CD4-positive, alpha-beta T cell (primary cell): ENCODE measurements around the gene ZNF581. TPM values are rescaled to one million over a fixed set of nuclear protein-coding genes. Genes with fewer than 3 reads are reported as not detected.

Experiments
- ATAC-seq: fragments of 200-7000 bp; cut with Tn5 transposase; one replicate; pipeline ENCODE4 v1.10.0; 2022; ENCODE audit warnings: mild to moderate bottlenecking; ENCODE audit not compliant: poor library complexity
- CTCF ChIA-PET: fragments of 350-600 bp; sonication (Branson Sonifier 250); formaldehyde crosslinking; loops from one replicate; lab custom pipeline; 2021; ENCODE audit warnings: antibody characterized with exemption, inconsistent platforms; lab: Charles Lee
- POLR2A ChIA-PET: fragments of 350-600 bp; sonication (Branson Sonifier 250); formaldehyde crosslinking; loops from one replicate; lab custom pipeline; 2021; ENCODE audit warnings: antibody characterized with exemption, inconsistent platforms; lab: Charles Lee
- DNase-seq, 14 experiments: peaks; one replicate each; pipeline ENCODE4 v3.0.0-alpha.2; 2013 to 2020; ENCODE audit warnings: mixed read lengths in 2 of 14
- H3K27ac ChIP-seq, 2 donors: one replicate each; pipeline versions ENCODE4 v1.5.1 to v1.7.0; 2013; ENCODE audit warnings: low read length in 2 of 2, low read depth in 1 of 2, mild to moderate bottlenecking in 1 of 2
- H3K27me3 ChIP-seq, 2 experiments: 1 replicate in 1 of 2; 2 replicates in 1 of 2; pipeline versions ENCODE4 v1.6.1 to v1.7.0; 2013; ENCODE audit warnings: low read length in 2 of 2, control low read depth in 1 of 2, mild to moderate bottlenecking in 1 of 2, moderate library complexity in 1 of 2; ENCODE audit not compliant: insufficient read depth in 2 of 2, control insufficient read depth in 1 of 2
- H3K36me3 ChIP-seq: one replicate; pipeline ENCODE4 v1.6.1; 2013; ENCODE audit warnings: low read length, control low read depth; ENCODE audit not compliant: insufficient read depth
- H3K4me1 ChIP-seq: one replicate; pipeline ENCODE4 v1.6.1; 2013; ENCODE audit warnings: low read length, control low read depth; ENCODE audit not compliant: insufficient read depth
- H3K4me3 ChIP-seq: one replicate; pipeline ENCODE4 v1.5.1; 2013; ENCODE audit warnings: mild to moderate bottlenecking, low read length, moderate library complexity
- H3K9me3 ChIP-seq, 2 experiments: 1 replicate in 1 of 2; 2 replicates in 1 of 2; pipeline versions ENCODE4 v1.6.1 to v1.7.0; 2013; ENCODE audit warnings: low read length in 2 of 2, mild to moderate bottlenecking in 2 of 2, control low read depth in 1 of 2, moderate library complexity in 1 of 2; ENCODE audit not compliant: control insufficient read depth in 1 of 2, insufficient read depth in 1 of 2
- H3K27ac Mint-ChIP-seq: one replicate; pipeline ENCODE4 v1.8.0; 2020; ENCODE audit warnings: mixed read lengths
- H3K27me3 Mint-ChIP-seq: one replicate; pipeline ENCODE4 v1.8.0; 2021; ENCODE audit warnings: mixed read lengths
- H3K36me3 Mint-ChIP-seq: one replicate; pipeline ENCODE4 v1.8.0; 2021; ENCODE audit warnings: low read depth, mixed read lengths
- H3K4me1 Mint-ChIP-seq: one replicate; pipeline ENCODE4 v1.8.0; 2021; ENCODE audit warnings: low read depth, mixed read lengths
- H3K4me3 Mint-ChIP-seq: one replicate; pipeline ENCODE4 v1.8.0; 2020; ENCODE audit warnings: mild to moderate bottlenecking, mixed read lengths
- H3K9me3 Mint-ChIP-seq: one replicate; pipeline ENCODE4 v1.8.0; 2020; ENCODE audit warnings: mixed read lengths
- CTCF ChIP-seq: fragments of 200-600 bp; IDR thresholded peaks from one replicate; pipeline ENCODE4 v1.8.0; 2022; ENCODE audit warnings: antibody characterized with exemption, mild to moderate bottlenecking
- intact Hi-C, 2 experiments: fragments of 100-400 bp; cut with DNase I in 1 of 2; cut with micrococcal nuclease in 1 of 2; formaldehyde crosslinking; loops; one replicate each; pipeline versions ENCODE4 v1.15.1 to v1.9.0; 2023 to 2025; cut with DNase I, micrococcal nuclease
- total RNA-seq, 174 experiments: library from RNA in 2 of 174; stranded (reverse) in 2 of 174; gene quantifications; one replicate each; pipeline ENCODE4 v1.2.3 and lab custom pipeline; 2021 to 2026

Gene ZNF581
- total RNA-seq, 2 experiments from 2014 or later = 23.1 to 24.7 TPM

- intact Hi-C loops = no loop called here
- DNase-seq (no peak), ATAC-seq (no peak)
- H3K27me3 Mint-ChIP-seq = no peaks in the 10 kb centered on the region
- no peak overlapping the region for H3K27ac Mint-ChIP-seq
- Histone ChIP-seq H3K9me3 (no peaks in the 10 kb centered on the region), H3K4me3 (no peak overlapping the region), H3K27ac (no peak overlapping the region), H3K27me3 (no peaks in the 10 kb centered on the region), H3K36me3 (peaks cover 79% of the 10 kb centered on the region), H3K4me1 (peaks cover 14% of the 10 kb centered on the region)
- H3K9me3 Mint-ChIP-seq = no peaks in the 10 kb centered on the region
- H3K36me3 Mint-ChIP-seq = peaks cover 68% of the 10 kb centered on the region
- POLR2A ChIA-PET = no interaction called here
- no peak overlapping the region for H3K4me3 Mint-ChIP-seq
- TF ChIP-seq CTCF = no peak
- H3K4me1 Mint-ChIP-seq = no peaks in the 10 kb centered on the region
- CTCF ChIA-PET = no interaction called here
Measured at GRCh38 chr19:55690769-55691545, 47.5 kb downstream of the ZNF581 start.

GRCh38 chr19:55691561-55692481 lies 48.4 kb downstream of the ZNF581 start:
- TF ChIP-seq CTCF = no peak

GRCh38 chr19:55692681-55693081 lies 49.2 kb downstream of the ZNF581 start:
- TF ChIP-seq CTCF = no peak
- DNase-seq (no peak), ATAC-seq (no peak)
- Histone ChIP-seq H3K4me3 (no peak overlapping the region), H3K9me3 (no peaks in the 10 kb centered on the region), H3K27ac (no peak overlapping the region), H3K27me3 (no peaks in the 10 kb centered on the region), H3K36me3 (peaks cover 72% of the 10 kb centered on the region), H3K4me1 (peaks cover 6% of the 10 kb centered on the region)
- Mint-ChIP-seq H3K36me3 (peaks cover 68% of the 10 kb centered on the region), H3K4me1 (no peaks in the 10 kb centered on the region), H3K9me3 (no peaks in the 10 kb centered on the region), H3K27ac (no peak overlapping the region), H3K4me3 (no peak overlapping the region), H3K27me3 (no peaks in the 10 kb centered on the region)
- ChIA-PET CTCF (no interaction called here), POLR2A (no interaction called here)
- intact Hi-C loops = no loop called here

More at GRCh38 chr19:55691561-55692481, 48.4 kb downstream of the ZNF581 start:
- no peak overlapping the region for H3K4me3 Mint-ChIP-seq
- H3K4me1 Mint-ChIP-seq = no peaks in the 10 kb centered on the region
- Histone ChIP-seq H3K36me3 (peaks cover 80% of the 10 kb centered on the region), H3K4me1 (peaks cover 14% of the 10 kb centered on the region), H3K27me3 (no peaks in the 10 kb centered on the region), H3K4me3 (no peak overlapping the region), H3K27ac (no peak overlapping the region), H3K9me3 (no peaks in the 10 kb centered on the region)
- H3K27ac Mint-ChIP-seq = no peak overlapping the region
- no peaks in the 10 kb centered on the region for H3K27me3 Mint-ChIP-seq
- DNase-seq = no peak
- H3K9me3 Mint-ChIP-seq = no peaks in the 10 kb centered on the region
- intact Hi-C loops = no loop called here
- peaks cover 68% of the 10 kb centered on the region for H3K36me3 Mint-ChIP-seq
- ChIA-PET CTCF (no interaction called here), POLR2A (no interaction called here)
- ATAC-seq = no peak
